VCaP (cell line): Measurements from ENCODE around the gene ZNF219.

Source experiments
- H3K27ac ChIP-seq: fragments of 450-650 bp; 2 replicates; pipeline ENCODE4 v1.5.1; 2017
- TF ChIP-seq, protein P1 (sequence below): fragments of 450-650 bp; conservative IDR thresholded peaks from 2 replicates; pipeline ENCODE4 v1.5.1; 2017; ENCODE audit warnings: mild to moderate bottlenecking, moderate library complexity

ZNF219 gene

DNA sequence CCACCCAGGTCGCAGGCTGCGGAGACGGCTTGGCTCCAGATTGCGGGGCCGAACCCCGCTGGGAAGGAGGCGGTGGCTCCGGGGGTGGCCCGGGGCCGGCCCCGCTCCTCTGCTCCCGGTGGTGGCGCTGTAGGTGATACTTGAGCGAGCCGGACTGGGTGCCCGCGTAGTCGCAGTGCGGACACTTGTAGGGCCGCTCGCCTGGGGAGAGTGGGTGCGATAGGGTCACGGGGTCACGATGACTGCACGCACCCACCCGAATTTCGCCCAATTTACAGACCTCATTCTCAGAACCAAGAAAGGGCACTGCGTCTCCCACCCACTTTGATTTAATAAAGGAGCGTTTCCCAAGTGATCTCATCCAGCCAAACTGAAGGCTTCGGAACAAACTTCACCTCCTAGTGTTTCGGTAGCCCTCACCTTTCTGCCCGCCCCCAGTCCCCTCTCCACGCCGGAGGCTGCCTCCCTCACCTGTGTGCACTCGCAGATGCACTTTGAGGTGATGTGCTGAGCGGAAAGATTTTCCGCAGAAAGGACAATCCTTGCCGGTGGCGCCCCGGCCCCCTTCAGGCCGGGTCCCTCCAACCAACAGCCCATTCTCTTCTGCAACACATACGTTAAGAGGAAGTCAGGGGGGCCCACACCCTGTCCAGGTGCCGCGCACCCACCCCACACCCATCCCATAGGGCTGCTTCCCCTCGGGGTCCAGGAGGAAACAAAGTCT lies 7.4 kb downstream of the ZNF219 start:
- H3K27ac ChIP-seq = no peak overlapping the region
- TF ChIP-seq, protein P1, sequence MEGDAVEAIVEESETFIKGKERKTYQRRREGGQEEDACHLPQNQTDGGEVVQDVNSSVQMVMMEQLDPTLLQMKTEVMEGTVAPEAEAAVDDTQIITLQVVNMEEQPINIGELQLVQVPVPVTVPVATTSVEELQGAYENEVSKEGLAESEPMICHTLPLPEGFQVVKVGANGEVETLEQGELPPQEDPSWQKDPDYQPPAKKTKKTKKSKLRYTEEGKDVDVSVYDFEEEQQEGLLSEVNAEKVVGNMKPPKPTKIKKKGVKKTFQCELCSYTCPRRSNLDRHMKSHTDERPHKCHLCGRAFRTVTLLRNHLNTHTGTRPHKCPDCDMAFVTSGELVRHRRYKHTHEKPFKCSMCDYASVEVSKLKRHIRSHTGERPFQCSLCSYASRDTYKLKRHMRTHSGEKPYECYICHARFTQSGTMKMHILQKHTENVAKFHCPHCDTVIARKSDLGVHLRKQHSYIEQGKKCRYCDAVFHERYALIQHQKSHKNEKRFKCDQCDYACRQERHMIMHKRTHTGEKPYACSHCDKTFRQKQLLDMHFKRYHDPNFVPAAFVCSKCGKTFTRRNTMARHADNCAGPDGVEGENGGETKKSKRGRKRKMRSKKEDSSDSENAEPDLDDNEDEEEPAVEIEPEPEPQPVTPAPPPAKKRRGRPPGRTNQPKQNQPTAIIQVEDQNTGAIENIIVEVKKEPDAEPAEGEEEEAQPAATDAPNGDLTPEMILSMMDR = no peak

DNA sequence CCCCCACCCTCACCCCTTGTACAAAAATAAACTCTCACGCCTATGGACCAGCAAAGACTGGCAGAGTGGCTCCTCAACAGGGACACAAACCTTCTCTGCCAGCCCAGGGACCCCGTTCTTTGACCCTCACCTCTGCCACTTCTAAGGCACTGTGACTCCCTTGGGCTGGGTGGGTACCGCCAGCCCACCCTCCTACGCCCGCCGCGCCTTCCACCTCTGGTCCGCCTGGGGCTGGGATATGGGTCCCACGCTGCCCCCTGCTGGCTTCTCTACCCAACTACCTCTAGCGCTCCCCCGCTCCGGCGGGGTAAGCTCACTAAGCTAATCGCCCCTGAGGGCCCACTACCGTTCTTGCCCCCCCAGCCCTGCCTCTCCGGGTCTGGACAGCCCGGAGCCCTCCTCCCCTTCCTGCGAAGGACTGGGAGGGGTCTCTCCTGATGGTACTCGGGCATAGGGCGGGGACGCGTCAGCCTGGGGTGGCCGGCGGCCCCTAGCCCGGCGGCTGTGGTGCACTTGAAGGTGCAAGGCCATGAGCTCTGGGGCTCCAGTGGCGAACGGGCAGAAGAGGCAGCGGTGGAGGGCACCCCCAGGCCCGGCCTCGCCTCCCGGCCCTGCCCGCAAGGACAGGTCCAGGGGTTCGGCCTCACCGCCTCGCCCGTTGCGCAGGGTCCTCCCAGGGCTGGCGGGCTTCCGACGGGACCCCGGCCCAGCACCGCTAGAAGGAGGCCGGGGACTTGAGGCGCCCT lies 8.1 kb downstream of the ZNF219 start:
- no peak overlapping the region for H3K27ac ChIP-seq
- TF ChIP-seq, protein P1 = peak; percentile 36

DNA sequence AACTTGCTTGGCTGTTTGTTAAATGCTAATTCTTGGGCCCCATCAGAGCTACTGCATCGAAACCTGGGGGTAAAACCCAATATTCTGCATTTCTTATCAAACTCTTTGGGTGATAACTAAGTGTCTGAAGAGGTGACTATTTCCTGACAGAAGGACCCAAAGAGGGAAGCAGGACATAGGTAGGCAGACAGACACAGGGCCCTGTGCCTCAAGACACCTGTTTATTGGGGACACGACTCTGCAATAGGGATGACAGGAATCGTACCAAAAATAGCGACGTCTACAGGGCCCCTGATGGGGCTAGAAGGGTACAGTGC lies 8.6 kb downstream of the ZNF219 start:
- no peak overlapping the region for H3K27ac ChIP-seq
- TF ChIP-seq, protein P1 = no peak

DNA sequence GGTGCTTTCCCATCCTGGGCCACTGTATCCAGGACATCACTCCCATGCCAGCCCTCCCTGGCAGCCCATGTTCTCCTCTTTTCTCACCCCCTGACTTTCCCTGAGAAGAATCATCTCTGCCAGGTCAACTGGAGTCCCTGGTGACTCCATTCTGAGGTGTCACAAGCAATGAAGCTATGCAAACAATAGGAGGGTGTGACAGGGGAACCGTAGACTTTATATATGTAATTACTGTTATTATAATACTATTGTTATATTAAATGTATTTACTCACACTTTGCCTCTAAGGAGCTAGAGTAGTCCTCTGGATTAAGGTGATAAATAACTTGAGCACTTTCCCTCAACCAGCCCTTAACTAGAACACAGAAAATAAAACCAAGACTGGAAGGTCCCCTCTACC lies 9.2 kb downstream of the ZNF219 start:
- H3K27ac ChIP-seq = no peak overlapping the region
- TF ChIP-seq, protein P1 = no peak

DNA sequence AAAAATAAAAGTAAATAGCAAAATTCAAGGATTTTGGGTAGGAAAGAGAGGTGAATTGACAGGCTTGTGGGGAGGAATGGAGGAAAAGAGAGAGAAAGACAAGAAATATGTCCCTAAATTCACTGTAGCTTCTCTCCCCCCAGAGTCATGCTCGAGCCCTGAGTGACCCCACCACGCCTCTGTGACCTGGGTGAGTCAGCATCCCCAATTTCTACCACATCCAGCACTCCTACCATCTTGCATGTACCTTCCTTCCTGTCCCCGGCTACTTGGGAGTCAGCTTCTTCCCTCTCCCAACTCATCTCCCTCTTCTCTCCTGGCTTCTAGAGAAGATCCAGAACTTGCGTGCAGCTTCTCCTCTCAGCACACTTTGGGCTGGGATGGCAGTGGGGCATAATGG lies 9.8 kb downstream of the ZNF219 start:
- H3K27ac ChIP-seq = no peak overlapping the region
- TF ChIP-seq, protein P1 = no peak

DNA sequence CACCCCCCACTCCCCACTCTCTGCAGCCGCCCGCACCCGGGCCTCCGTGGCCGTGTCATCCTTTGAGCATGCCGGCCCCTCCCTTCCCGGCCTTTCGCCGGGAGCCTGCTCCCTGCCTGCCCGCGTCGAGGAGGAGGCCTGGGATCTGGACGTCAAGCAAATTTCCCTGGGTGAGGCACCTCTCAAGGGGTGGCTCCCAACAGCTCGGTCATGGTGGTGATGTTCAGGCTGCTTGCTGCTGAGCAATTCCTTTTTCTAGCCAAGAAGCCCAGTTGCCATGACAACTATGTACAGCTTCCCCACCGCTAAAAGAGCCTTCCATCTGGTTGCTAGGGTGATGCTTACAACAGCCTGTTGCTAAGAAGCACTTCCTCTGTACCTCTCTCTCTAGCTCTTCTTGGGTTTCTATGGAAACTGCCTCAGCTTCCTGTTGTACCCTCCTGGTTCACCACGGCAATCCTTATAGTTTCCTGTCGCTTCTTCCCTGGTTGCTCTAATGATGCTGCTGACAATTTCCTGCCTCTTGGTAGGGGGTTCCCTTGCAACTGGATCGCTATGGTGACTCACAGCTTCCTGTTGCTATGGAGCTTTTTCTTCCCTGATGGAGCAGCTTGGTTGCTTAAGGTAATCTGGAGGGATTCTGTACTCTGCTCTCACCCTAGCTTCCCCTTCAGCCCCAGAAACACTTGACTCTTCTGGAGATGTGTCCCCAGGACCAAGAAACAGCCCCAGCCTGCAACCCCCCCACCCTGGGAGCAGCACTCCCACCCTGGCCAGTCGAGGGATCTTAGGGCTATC lies 11.0 kb downstream of the ZNF219 start:
- H3K27ac ChIP-seq = no peak overlapping the region
- TF ChIP-seq, protein P1 = no peak

DNA sequence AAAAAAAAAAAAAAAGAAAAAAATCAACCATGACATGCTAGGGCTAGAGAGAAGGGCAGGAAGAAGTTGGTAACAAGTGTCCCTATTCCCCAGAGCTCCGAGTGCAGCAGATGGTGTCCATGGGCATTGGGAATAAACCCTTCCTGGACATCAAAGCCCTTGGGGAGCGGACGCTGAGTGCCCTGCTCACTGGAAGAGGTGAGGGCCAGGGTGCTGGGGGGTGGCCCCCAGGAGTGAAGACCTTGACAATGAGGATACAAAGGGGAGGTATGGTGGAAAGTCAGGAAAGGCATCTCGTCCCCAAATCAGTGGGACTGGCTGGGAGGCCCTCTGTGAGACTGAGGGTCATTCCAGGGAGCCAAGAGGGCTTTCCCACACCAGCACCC lies 11.6 kb downstream of the ZNF219 start:
- no peak overlapping the region for H3K27ac ChIP-seq
- TF ChIP-seq, protein P1 = no peak
